Measurements from ENCODE around the gene ATL2.

The ATL2 gene

GRCh38 chr2:38376346-38377049 lies 575 bp downstream of the ATL2 start:
- Mint-ChIP-seq H3K27ac (peak overlapping the region; percentile 94), H3K27me3 (no peaks in the 10 kb centered on the region), H3K4me1 (ENCODE audit: low read depth) (peaks cover 68% of the 10 kb centered on the region), H3K9me3 (no peaks in the 10 kb centered on the region), H3K4me3 (peak overlapping the region; percentile 94), H3K36me3 (ENCODE audit: low read depth) (peaks cover 35% of the 10 kb centered on the region)
- DNase-seq = peak; percentile 79

DNA sequence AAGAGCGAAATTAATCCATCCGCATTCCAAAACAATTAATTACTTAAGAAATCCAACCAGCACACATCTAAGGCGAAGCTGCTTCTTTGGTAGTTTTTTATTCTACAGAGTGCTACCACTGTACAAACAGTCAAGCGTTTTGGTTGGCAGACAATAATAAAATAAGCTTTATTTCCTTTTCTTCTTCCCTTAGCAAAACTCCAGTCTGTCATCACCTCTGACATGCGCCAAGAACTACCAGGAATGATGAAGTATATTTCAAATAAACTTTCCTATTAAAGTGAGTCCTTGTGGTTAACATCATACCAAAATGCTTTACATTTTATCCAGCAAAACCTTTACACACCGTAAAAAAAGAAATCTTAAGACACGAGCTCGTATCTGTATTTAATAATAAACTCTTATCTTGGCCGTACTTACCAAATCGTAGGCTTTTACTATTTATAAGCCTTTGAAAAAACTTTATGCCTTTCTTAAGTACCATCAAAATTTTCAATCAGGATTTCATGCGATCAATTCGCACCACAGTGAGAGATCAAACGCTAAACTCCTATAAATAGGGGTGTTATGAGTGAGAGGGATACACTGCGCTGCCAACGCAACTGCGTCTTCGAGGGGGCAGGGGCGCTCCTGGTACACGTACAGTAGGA lies 1.3 kb downstream of the ATL2 start:
- no peak for DNase-seq
- H3K4me1 Mint-ChIP-seq (ENCODE audit: low read depth) = peaks cover 70% of the 10 kb centered on the region
- H3K9me3 Mint-ChIP-seq = no peaks in the 10 kb centered on the region
- peak overlapping the region; percentile 94 for H3K27ac Mint-ChIP-seq
- H3K36me3 Mint-ChIP-seq (ENCODE audit: low read depth) = peaks cover 35% of the 10 kb centered on the region
- no peaks in the 10 kb centered on the region for H3K27me3 Mint-ChIP-seq
- peak overlapping the region; percentile 94 for H3K4me3 Mint-ChIP-seq

DNA sequence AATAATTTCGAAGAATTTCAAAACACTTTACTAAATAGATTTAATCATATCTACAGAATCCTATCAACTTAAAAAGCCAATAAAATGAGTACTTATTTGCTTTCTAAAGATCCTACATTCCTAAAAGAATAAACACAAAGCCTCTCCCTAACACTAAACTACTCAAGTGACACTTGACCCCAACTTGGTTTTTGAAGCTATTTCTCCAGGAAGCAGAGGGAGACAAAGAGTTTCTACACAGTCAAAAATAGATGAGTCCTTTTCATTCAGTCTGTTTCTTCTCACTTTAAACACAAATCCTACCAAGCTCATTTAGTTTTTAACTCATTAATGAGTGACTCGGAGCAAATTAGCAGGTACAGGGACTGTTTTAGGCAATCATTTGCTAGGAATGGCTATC lies 2.1 kb downstream of the ATL2 start:
- H3K36me3 Mint-ChIP-seq (ENCODE audit: low read depth) = peaks cover 35% of the 10 kb centered on the region
- no peaks in the 10 kb centered on the region for H3K27me3 Mint-ChIP-seq
- DNase-seq = no peak
- H3K9me3 Mint-ChIP-seq = no peaks in the 10 kb centered on the region
- no peak overlapping the region for H3K27ac Mint-ChIP-seq
- H3K4me3 Mint-ChIP-seq = peak overlapping the region; percentile 94
- H3K4me1 Mint-ChIP-seq (ENCODE audit: low read depth) = peaks cover 63% of the 10 kb centered on the region

DNA sequence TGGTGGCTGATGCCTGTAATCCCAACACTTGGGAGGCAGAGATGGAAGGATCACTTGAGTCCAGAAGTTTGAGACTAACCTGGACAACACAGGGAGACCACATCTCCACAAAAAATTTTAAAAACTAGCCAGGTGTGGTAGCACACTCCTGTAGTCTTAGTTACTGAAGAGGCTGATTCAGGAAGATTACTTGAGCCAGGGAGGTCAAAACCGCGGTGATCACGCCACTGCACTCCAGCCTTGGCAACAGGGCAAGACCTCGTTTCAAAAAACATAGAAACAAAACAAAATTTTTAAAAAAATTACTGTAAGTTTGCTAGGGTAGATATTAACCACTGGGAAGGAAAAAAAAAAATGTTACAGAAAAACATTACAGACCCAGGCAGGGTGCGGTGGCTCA lies 5.8 kb downstream of the ATL2 start:
- peaks cover 32% of the 10 kb centered on the region for H3K36me3 Mint-ChIP-seq (ENCODE audit: low read depth)
- H3K27me3 Mint-ChIP-seq = no peaks in the 10 kb centered on the region
- no peak for DNase-seq
- no peak overlapping the region for H3K27ac Mint-ChIP-seq
- no peak overlapping the region for H3K4me3 Mint-ChIP-seq
- H3K9me3 Mint-ChIP-seq = no peaks in the 10 kb centered on the region
- H3K4me1 Mint-ChIP-seq (ENCODE audit: low read depth) = peaks cover 56% of the 10 kb centered on the region

DNA sequence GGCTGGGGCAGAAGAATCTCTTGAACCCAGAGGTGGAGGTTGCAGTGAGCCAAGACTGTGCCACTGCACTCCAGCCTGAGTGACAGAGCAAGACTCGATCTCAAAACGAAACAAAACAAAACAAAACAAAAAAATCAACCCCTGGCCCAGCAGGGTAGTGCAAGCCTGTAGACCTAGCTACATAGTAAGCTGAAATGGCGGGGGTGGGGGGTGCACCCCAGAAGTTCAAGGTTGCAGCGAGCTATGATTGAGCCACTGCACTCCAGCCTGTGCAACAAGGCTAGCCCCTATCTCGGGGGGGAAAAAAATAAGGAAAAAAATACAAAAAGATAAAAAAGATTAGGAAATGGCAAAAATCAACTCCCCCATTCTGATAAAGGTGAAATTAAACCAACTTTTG lies 6.4 kb downstream of the ATL2 start:
- DNase-seq = no peak
- Mint-ChIP-seq H3K4me1 (ENCODE audit: low read depth) (peaks cover 56% of the 10 kb centered on the region), H3K4me3 (no peak overlapping the region), H3K27me3 (no peaks in the 10 kb centered on the region), H3K36me3 (ENCODE audit: low read depth) (peaks cover 31% of the 10 kb centered on the region), H3K9me3 (no peaks in the 10 kb centered on the region), H3K27ac (no peak overlapping the region)

DNA sequence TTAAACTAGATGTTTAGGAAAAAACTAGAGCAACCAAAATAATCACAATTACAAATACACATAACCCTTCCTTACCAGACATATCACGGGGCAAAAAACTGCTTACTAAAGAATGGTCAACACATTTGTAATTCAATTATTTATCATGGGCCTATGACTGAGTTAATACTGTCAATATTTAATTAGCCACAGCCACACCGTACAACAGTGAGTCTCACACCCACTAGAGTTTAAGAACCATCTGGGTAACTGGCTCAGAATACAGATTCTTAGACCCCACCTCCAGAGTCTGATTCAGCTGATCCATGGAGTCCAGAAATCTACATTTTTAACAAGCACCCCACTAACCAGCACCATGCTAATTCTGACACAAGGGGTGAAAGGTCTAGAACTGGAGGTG lies 14.8 kb downstream of the ATL2 start:
- Mint-ChIP-seq H3K4me3 (no peak overlapping the region), H3K27me3 (no peaks in the 10 kb centered on the region), H3K4me1 (ENCODE audit: low read depth) (peaks cover 45% of the 10 kb centered on the region), H3K27ac (no peak overlapping the region), H3K36me3 (ENCODE audit: low read depth) (peaks cover 32% of the 10 kb centered on the region), H3K9me3 (no peaks in the 10 kb centered on the region)
- no peak for DNase-seq

DNA sequence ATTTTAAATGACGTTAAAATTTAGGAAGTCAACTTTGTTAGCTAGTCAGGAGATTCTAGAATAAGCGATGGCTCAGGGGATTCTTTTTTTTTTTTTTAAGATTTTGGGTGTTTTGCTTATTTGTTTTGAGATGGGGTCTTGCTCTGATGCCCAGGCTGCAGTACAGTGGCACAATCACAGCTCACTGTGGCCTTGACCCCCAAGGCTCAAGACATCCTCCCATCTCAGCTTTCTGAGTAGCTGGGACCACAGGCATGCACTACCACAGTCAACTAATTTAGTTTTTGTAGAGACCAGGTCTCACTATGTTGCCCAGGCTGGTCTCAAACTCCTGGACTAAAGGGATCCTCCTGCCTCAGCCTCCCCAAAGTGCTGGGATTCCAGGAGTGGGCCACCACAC lies 16.9 kb downstream of the ATL2 start:
- Mint-ChIP-seq H3K4me1 (ENCODE audit: low read depth) (peaks cover 33% of the 10 kb centered on the region), H3K9me3 (no peaks in the 10 kb centered on the region), H3K27ac (no peak overlapping the region), H3K27me3 (no peaks in the 10 kb centered on the region), H3K36me3 (ENCODE audit: low read depth) (peaks cover 33% of the 10 kb centered on the region), H3K4me3 (no peak overlapping the region)
- DNase-seq = no peak

GRCh38 chr2:38353402-38353801 lies 23.7 kb downstream of the ATL2 start:
- no peak for DNase-seq
- H3K4me1 Mint-ChIP-seq (ENCODE audit: low read depth) = peaks cover 30% of the 10 kb centered on the region
- no peak overlapping the region for H3K27ac Mint-ChIP-seq
- no peaks in the 10 kb centered on the region for H3K27me3 Mint-ChIP-seq
- H3K9me3 Mint-ChIP-seq = peaks cover 3% of the 10 kb centered on the region
- peaks cover 52% of the 10 kb centered on the region for H3K36me3 Mint-ChIP-seq (ENCODE audit: low read depth)
- no peak overlapping the region for H3K4me3 Mint-ChIP-seq

DNA sequence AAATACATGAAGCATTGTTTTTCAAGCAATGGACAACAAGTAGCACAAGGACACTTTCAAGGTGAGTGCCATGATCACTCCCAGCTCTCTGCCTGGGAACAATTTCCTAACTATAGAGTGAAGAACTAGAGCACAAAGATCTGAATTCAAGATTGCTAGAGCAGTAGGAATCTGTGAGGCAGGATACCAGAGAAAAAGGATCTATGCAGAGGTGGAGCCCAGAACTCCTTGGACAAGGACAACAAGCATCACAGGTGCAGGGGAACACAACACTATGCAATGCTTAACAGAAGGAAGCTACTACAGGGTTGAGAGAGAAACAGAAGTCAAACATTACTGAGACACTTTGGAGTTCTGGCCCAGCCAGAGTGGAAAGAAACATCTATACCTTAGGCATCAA lies 24.7 kb downstream of the ATL2 start:
- Mint-ChIP-seq H3K4me3 (no peak overlapping the region), H3K36me3 (ENCODE audit: low read depth) (peaks cover 46% of the 10 kb centered on the region), H3K9me3 (peaks cover 3% of the 10 kb centered on the region), H3K27ac (no peak overlapping the region), H3K4me1 (ENCODE audit: low read depth) (peaks cover 30% of the 10 kb centered on the region), H3K27me3 (no peaks in the 10 kb centered on the region)
- no peak for DNase-seq

GRCh38 chr2:38345323-38346038 lies 31.6 kb downstream of the ATL2 start:
- Mint-ChIP-seq H3K9me3 (peaks cover 5% of the 10 kb centered on the region), H3K27ac (no peak overlapping the region), H3K36me3 (ENCODE audit: low read depth) (peaks cover 47% of the 10 kb centered on the region), H3K4me3 (no peak overlapping the region), H3K27me3 (no peaks in the 10 kb centered on the region), H3K4me1 (ENCODE audit: low read depth) (peaks cover 13% of the 10 kb centered on the region)
- no peak for DNase-seq

- Mint-ChIP-seq H3K27me3 (no peaks in the 10 kb centered on the region), H3K4me1 (ENCODE audit: low read depth) (peaks cover 9% of the 10 kb centered on the region), H3K4me3 (no peak overlapping the region), H3K36me3 (ENCODE audit: low read depth) (peaks cover 48% of the 10 kb centered on the region), H3K9me3 (peaks cover 2% of the 10 kb centered on the region), H3K27ac (no peak overlapping the region)
- no peak for DNase-seq
Observed at GRCh38 chr2:38344813-38345212, 32.3 kb downstream of the ATL2 start.

DNA sequence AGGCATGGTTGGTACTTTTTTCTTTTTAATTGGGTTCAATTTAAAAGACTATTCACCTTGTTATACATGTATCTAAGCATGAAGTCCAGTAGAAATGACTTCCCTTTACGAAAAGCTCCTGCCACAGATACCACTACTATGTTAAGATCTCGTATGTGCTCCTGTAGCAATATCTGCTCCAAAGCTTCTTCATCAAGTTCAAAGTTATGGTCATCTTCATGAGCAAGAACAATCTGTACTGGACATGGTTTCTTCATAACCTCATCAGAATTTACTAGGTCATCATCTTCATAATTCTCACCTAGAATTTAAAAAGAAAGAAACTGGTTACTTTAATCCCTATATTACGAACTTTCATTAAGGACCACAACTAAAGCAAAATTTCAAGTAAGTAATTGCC lies 33.9 kb downstream of the ATL2 start:
- Mint-ChIP-seq H3K4me3 (no peak overlapping the region), H3K27me3 (no peaks in the 10 kb centered on the region), H3K9me3 (peaks cover 2% of the 10 kb centered on the region), H3K27ac (no peak overlapping the region), H3K36me3 (ENCODE audit: low read depth) (peaks cover 58% of the 10 kb centered on the region), H3K4me1 (ENCODE audit: low read depth) (peaks cover 11% of the 10 kb centered on the region)
- no peak for DNase-seq

- no peak for DNase-seq
- H3K9me3 Mint-ChIP-seq = no peaks in the 10 kb centered on the region
- H3K36me3 Mint-ChIP-seq (ENCODE audit: low read depth) = peaks cover 67% of the 10 kb centered on the region
Observed at GRCh38 chr2:38336621-38337020, 40.5 kb downstream of the ATL2 start.

GRCh38 chr2:38330754-38331153 lies 46.3 kb downstream of the ATL2 start:
- peaks cover 7% of the 10 kb centered on the region for H3K9me3 Mint-ChIP-seq
- peaks cover 74% of the 10 kb centered on the region for H3K36me3 Mint-ChIP-seq (ENCODE audit: low read depth)
- no peak overlapping the region for H3K4me3 Mint-ChIP-seq
- no peaks in the 10 kb centered on the region for H3K27me3 Mint-ChIP-seq
- H3K27ac Mint-ChIP-seq = no peak overlapping the region
- H3K4me1 Mint-ChIP-seq (ENCODE audit: low read depth) = peaks cover 27% of the 10 kb centered on the region
- DNase-seq = no peak

More at GRCh38 chr2:38336621-38337020, 40.5 kb downstream of the ATL2 start:
- Mint-ChIP-seq H3K4me3 (no peak overlapping the region), H3K27ac (no peak overlapping the region), H3K27me3 (no peaks in the 10 kb centered on the region), H3K4me1 (ENCODE audit: low read depth) (peaks cover 12% of the 10 kb centered on the region)

GRCh38 chr2:38327580-38327979 lies 49.5 kb downstream of the ATL2 start:
- Mint-ChIP-seq H3K9me3 (peaks cover 7% of the 10 kb centered on the region), H3K27me3 (no peaks in the 10 kb centered on the region), H3K4me1 (ENCODE audit: low read depth) (peaks cover 42% of the 10 kb centered on the region), H3K4me3 (no peak overlapping the region), H3K36me3 (ENCODE audit: low read depth) (peaks cover 78% of the 10 kb centered on the region), H3K27ac (no peak overlapping the region)
- DNase-seq = no peak
